ENCODE measurements around the gene HSD17B4.
"Not testable (repeated sequence)": the region's sequence is repeated elsewhere in the genome, so short reads cannot be mapped to it uniquely, and the experiment has no call there.

The HSD17B4 gene, protein sequence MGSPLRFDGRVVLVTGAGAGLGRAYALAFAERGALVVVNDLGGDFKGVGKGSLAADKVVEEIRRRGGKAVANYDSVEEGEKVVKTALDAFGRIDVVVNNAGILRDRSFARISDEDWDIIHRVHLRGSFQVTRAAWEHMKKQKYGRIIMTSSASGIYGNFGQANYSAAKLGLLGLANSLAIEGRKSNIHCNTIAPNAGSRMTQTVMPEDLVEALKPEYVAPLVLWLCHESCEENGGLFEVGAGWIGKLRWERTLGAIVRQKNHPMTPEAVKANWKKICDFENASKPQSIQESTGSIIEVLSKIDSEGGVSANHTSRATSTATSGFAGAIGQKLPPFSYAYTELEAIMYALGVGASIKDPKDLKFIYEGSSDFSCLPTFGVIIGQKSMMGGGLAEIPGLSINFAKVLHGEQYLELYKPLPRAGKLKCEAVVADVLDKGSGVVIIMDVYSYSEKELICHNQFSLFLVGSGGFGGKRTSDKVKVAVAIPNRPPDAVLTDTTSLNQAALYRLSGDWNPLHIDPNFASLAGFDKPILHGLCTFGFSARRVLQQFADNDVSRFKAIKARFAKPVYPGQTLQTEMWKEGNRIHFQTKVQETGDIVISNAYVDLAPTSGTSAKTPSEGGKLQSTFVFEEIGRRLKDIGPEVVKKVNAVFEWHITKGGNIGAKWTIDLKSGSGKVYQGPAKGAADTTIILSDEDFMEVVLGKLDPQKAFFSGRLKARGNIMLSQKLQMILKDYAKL
- total RNA-seq = 48.0 to 71.2 (median 60.0) reads per million in 3 experiments

DNA sequence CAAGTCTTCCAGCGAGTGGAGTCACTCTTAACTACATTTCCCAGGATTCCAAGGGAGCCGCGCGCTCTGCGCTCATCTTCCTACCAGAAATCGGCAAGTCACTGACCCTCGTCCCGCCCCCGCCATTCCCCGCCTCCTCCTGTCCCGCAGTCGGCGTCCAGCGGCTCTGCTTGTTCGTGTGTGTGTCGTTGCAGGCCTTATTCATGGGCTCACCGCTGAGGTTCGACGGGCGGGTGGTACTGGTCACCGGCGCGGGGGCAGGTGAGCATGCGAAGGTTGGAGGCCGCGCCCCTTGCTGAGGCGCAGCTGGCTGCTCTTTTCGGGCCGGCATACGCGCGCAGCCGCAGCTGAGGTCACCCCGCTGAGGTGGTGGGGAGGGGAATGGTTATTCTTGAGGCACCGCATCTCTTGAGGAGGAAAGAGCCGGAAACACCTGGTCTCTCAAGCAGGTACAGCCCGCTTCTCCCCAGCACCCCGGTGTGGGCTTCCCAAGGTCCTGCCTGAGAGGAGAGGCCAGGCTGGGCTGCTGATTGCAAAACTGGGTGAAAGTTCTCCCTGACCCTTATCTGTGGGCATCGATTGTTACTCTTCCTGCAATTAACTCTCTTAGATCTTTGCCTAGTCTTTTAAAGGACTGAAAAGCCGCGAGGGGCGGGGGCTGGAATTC is at the start of gene HSD17B4:
Gene HSD17B4 (plus strand): TSS at position 125 of the 667 bp plus-strand sequence. CDS start 79 bp downstream, at position 204.
- DNase-seq = peak; percentile 84

DNA sequence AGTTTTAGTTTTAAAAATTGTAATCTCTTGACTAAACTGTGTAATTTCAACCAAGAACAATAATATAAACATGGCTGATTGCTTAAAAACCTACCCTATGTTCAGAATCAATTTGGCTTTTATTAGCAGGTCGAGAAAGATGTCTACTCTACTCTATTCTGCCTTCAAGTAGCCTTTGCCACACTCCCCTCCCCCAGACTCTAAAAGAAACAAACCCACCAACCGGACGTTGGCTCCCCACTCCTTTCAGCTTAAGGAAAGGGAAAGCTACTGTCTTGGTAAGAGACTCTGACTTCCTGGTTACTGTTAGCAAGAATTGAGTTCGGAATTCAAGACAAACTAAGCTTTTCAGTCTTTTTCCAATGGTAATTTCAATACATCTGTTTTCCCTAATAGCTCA is 49.7 kb upstream of the HSD17B4 start:
- DNase-seq = no peak

DNA sequence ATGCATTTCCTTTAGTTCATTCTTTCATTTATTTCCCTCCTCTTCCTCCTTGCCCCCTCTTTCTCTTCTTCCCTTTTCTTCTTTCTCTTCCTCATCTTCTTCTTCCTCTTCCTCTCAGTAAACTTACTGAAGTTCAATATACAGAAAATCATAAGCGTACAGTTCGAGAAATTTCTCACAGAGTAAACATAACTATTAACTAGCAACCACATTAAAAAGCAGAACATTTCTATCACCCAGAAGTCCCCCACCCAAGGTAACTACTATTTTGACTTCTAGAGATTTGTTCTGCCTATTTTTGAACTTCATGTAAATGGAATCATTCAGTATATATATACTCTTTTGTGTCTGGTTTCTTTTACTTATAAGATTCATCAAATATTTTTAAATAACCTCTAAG is 48.3 kb upstream of the HSD17B4 start:
- DNase-seq = no peak

DNA sequence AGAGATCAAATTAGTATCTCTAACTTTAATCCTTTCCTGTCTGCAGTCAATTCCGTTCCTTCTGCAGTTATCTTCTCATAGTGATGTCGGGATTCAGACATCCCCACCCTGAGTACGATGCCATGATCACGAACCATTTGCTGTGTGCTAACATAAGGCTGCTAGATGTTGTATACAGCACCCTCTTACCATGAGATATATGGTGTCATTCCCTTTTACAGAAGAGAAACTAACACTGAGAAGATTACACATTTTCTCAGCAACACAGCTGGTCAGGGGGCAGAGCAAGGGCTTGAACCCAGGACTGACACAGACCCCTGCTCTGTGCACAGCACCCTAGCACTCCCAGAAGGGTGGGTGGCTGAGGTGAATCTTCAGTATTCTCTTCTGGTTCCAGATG is 46.9 kb upstream of the HSD17B4 start:
- DNase-seq = no peak

DNA sequence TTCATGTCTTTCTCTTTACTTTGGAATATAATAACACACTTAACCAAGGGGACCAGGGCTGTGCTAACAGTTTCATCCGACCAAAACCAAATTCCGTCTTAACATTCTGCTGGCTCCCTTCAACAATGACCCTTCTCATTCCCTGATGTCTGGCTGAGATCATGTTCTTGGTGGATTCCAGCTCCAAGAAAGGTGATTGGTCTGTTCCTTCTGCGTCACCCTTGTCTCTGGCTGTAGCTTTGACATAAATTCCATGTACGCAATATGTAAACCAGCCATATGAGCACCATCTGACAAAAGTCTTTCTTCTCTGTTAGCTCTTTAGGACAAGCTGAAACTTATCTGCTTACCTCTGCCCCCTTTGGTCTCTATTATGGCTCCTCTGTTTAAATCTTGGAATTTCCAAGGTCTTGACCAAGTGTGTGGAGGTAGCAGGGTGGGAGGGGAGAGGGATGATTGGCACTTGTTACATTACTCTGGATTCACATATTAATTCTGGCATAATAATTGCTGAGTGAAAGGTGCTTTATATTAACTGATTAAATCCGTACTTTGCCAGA is 45.7 kb upstream of the HSD17B4 start:
- no peak for DNase-seq

DNA sequence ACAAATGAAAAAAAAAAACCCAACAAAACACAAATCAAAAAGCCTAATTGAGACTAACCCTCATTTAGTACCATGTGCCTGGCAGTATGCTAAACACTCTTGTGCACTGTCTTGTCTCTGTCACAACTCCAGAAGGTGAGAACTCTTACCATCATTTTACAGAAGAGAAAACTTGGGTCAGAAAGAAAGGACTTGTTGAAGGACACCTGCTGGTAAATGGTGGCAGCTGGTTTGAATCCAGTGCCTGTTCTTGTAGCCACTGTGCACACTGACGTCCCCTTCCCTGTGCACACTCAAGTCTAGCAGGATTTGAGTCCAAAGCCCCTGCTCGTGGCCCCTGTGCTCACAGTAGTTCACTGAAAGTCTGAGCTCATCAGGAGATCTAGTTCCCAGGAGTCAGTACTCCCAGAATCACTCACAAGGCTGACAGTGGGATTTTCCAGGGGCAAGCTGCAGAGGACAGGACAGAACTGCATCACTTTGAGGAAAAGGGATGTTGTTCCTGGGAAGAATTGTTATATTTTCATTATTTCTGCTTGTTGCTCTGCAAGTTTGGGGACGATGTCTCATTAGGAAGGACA is 43.0 kb upstream of the HSD17B4 start:
- DNase-seq = no peak

DNA sequence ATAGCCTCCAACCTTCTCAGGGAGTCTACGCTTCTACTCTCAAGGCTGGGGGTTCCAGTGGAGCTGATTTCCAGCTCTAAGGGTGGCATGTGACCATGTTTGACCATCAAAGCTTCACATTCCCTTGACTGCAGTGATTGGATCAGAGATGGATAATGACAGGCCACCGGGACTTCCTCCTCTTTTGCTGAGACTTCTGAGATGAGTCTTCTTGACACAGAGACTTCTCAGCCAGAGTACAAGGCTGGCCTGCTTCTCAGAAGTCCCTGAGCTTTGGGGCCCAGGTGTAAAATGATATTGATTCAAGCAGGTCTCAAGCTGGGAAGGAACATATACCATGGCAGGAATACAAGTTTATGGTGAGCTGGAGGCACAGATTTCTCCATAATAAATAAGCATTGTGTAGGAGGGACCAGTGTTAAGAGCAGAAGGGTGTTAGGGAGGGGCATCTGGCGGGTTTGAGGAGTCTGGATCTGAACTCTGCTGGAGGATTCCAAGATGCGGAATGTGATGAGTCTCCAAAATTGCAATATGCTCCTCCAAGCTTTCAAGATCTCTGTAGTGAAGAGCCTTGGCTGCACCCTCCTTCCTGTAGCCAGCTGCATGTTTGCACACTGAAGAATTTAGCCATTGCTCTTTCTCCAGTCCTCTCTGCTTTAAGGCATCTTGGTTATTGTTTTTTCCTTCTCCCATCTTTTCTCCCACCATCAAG is 41.7 kb upstream of the HSD17B4 start:
- DNase-seq = no peak

DNA sequence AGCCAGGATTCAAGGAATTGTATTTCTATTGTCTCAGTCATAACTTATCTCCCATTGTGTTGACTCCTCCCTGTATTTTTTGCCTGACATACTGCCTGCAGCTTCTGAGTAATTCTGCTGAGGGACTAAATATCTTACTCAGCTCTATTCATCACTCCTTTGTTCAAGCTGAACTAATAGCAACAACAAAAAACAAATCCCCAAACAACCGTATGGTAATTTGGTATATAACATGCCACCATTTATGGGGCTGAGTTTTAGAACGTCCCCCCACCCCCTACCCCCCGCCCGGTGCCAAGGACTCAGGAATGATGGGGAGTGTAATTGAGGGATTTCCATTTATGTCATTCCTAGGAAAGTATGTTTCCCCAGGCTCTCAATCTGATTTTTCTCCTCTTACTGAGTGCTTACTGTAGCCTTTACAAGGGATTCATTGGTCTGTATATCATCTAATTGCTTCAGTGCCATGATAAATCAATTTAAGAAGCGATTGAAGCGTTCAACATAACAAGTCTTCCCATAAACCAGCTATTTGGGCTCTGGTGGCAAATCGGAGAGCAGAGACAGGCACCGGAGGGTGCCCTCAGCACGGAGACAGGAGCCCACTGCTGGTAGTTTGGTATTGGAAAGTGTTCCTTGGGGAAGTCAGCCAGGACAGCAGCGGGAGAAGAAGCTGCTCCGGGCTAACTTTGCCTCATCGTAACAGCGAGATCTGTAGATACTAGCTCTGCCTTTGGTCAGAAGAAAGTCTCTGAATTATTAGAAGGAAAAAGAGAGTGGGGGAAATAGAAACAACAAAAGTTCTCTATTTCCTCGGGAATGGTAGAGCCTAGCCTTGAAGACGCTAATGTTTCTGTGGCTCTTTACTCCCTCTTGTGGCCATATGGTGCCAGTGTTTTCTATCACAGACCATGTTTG is 40.7 kb upstream of the HSD17B4 start:
- DNase-seq = peak; percentile 65

DNA sequence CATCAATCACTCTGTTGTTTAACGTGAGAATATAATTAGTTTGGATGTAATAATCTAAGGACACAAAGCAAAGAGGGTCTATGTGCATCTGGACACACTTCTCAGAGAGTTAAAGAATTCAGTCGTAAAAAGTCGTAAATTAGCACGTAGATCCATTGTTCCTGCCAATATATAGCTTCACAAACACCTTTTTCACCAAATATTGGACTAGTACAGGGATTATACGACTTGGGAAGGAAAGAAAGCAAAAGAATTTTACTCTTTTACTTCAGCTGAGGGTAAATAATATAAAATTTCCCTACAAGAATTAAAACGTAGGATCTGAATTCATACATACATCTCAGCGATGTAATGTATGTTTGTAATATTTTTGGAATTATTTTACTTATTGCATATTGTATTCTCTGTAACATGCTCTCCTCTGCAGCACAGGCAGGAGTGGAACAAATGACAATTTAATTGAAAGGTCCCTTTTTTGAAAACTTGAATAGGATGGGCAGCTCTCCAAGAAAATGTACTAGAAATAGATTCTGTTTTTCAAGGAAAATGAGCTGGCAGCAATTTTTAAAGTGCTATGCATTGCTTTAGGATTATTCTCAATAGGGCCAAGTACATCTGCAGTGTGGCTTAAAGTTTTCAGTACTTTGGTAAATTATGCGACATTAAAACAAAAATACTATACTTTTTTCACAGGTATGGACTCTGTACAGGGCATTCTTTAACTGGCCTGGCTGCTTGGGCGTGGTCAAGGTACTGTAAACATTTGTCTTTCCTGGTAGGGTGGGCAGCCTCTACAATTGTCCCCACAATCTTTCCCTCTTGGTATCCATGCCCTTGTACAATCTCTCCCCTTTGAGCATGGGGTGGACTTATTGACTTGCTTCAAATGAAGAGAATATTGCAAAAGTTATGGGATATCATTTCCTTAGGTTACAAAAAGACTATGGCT is 39.7 kb upstream of the HSD17B4 start:
- DNase-seq = no peak

DNA sequence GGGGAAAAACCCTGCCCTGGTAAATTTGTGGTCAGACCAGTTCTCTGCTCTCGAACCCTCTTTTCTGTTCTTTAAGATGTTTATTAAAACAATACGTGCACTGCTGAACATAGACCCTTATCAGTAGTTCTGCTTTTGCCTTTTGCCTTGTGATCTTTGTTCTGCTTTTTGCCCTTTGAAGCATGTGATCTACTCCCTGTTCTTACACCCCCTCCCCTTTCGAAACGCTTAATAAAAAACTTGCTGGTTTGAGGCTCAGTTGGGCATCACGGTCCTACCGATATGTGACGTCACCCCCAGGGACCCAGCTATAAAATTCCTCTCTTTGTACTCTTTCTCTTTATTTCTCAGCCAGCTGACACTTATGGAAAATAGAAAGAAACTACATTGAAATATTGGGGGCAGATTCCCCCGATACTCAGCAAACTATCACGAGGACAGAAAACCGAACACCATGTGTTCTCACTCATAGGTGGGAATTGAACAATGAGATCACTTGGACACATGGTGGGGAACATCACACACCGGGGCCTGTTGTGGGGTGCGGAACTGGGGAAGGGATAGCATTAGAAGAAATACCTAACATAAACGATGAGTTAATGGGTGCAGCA is 38.1 kb upstream of the HSD17B4 start:
- DNase-seq = not testable (repeated sequence)

DNA sequence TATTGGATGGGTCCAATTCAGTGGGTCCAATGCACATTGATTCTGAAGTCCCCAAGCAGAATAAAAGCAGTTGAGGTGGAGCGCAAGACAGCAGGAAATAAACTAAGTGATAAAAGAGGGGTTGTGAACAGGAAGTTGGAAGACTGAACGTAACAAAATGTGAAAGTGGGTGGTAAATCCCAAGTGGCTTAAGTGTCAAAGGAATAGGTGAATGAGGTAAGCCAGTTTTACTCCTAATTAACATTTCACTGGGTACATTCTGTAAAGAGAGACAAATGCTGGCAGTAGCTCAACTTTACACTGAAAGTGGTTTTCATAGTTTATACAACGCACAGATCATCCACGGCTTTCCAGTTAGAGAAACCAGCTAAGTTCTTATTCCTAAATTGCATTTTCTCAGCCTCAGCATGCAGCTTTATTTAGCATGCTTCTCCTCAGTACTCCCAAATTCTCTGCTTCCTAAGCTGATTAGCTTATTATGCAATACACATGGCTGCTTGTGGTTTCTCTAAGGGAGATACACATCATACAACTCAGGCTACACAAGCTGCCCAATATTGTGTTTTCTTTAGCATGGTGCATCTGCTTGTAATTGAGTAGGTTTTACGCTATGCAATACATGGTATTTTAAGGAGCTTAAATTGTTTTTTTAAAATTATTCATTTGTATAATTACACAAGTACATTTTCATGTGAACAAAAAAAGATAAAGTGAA is 34.2 kb upstream of the HSD17B4 start:
- DNase-seq = no peak

DNA sequence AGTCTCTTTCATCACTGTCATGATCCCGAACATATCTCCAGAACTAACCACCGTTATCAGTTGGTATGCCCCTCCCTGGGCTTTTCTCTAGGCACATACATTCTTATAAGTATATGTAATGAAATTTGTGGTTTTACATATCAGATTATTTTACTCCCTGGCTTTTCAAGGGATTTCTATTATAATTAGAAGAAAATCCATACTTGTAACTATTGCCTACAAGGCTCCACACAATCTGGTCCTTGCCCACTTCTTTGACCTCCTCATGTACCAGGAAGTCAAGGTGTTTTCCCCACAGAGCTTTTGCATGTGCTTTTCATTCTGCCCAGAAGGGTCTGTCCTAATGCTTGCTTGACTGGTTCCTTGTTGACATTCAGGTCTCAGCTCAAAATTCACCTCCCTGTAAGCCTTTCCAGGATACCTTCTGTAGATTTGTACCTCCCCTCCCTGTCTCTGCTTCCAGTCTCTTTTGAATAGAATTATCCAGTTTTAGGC is 33.6 kb upstream of the HSD17B4 start:
- no peak for DNase-seq

DNA sequence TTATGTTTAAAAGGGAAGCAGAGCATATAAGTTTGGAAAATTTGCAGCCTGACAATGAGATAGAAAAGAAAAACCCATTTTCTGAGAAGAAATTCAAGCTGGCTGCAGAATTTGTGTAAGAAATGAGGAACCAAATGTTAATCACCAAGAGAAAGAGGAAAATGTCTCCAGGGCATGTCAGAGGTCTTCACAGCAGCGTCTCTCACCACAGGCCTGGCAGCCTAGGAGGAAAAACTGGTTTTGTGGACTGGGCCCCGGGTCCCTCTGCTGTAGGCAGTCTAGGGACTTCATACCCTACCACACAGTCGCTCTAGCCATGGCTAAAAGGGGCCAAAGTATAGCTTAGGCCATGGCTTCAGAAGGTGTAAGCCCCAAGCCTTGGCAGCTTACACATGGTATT is 32.1 kb upstream of the HSD17B4 start:
- DNase-seq = no peak

DNA sequence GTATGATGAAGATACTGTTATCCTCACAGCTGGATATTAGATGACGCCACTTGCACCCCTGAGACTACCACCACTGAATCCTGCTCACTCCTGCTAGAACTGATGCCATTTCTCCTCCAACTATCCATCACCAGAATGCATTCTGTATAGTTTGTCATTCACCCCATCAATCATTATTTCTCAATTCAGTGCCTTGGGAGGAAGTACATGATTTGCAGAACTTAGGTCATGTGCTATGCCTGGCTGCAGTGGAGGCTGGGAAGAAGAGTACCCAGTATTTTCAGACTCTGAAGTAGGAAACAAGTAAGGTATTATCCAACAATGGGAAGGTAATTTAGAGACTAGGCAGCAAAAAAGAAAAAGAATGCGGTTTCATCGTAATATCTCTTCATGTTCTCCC is 26.2 kb upstream of the HSD17B4 start:
- no peak for DNase-seq

DNA sequence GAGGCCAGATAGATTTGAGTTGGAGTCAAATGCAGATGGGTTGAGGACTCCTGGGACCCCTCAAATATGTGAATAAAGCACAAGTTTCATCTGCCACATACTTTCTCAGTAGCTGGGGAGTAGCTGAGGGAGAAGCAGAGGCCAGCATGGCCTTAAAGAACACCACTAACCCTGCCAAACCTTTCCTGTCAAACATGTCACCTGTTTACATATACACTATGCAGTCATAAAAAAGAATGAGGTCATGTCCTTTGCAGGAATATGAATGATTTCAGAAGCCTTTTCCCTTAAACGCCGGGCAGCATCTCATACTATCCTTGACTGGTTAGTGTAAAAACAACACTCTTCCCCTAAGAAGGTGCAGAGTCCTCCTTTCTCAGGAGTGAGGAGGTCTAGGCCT is 25.2 kb upstream of the HSD17B4 start:
- DNase-seq = no peak

DNA sequence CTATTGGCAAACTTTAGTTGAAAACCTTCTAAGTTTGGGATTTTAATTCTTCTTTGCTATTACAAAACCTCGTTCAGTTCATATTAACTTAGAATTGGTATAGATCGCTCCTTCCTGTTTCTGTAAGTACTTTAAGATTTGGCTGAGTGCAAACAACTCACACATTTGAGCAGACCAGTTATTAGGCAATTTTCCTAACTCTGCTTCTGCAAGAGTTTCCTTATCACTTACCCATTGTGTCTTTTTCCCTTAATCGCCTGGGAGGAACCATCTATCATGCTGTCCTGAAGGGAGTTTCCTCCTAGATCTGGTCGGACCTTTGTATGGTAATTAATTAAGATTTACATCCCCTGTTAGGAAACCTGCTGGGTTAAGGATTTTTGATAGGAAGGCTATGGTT is 24.7 kb upstream of the HSD17B4 start:
- not testable (repeated sequence) for DNase-seq

DNA sequence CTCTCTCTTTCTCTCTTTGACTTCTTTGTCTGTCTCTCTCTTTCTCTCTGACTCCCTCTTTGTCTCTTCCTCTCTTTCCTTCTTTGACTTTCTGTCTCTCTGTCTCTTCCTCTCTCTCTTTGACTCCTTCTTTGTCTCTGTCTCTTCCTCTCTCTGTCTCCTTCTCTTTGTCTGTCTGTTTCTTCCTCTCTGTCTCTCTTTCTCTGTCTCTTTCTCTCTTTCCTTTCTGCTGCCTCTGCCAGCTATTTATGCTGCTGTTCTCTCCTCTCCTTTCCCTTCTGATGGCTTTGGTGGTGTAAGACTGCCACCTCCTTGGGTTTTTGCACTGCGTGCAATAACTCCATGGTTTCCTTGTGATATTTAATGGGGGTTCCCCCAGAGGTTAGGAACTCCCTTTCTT is 24.1 kb upstream of the HSD17B4 start:
- DNase-seq = not testable (repeated sequence)

DNA sequence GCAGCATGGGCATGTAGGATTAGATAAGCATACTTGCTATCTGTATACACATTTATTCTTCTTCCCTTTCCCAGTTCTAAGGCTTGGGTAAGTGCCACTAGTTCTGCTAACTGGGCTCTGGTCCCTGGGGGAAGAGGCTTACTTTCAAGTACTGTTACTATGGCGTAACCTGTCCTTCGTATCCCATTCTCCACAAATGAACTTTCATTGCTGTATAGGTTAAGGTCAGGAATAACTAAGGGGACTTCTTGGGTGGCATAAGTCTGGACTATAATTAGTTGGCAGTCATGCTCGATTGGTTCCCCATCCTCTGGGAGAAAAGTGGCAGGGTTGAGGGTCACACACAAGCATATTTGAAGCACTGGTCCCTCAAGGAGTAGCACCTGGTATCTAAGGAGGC is 23.7 kb upstream of the HSD17B4 start:
- DNase-seq = not testable (repeated sequence)
